ENCODE measurements around the gene DOK5.

- no peak for TF ChIP-seq POLR2A (IDR thresholded peaks at IDR 0.05)
- TF ChIP-seq, protein P1, sequence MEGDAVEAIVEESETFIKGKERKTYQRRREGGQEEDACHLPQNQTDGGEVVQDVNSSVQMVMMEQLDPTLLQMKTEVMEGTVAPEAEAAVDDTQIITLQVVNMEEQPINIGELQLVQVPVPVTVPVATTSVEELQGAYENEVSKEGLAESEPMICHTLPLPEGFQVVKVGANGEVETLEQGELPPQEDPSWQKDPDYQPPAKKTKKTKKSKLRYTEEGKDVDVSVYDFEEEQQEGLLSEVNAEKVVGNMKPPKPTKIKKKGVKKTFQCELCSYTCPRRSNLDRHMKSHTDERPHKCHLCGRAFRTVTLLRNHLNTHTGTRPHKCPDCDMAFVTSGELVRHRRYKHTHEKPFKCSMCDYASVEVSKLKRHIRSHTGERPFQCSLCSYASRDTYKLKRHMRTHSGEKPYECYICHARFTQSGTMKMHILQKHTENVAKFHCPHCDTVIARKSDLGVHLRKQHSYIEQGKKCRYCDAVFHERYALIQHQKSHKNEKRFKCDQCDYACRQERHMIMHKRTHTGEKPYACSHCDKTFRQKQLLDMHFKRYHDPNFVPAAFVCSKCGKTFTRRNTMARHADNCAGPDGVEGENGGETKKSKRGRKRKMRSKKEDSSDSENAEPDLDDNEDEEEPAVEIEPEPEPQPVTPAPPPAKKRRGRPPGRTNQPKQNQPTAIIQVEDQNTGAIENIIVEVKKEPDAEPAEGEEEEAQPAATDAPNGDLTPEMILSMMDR (IDR thresholded peaks at IDR 0.05): no peak
Measured at GRCh38 chr20:54630582-54630981, 155.2 kb downstream of the DOK5 start.

Measured in ovary (tissue), 3 donors.